GM21825 (cell line): ENCODE measurements around the gene NUP42.

Experiments
- ATAC-seq: cut with Tn5 transposase; IDR thresholded peaks from one replicate; pipeline ENCODE4 v1.9.1; 2021; ENCODE audit warnings: mild to moderate bottlenecking, moderate library complexity; ENCODE audit not compliant: unreplicated experiment

Gene NUP42

DNA sequence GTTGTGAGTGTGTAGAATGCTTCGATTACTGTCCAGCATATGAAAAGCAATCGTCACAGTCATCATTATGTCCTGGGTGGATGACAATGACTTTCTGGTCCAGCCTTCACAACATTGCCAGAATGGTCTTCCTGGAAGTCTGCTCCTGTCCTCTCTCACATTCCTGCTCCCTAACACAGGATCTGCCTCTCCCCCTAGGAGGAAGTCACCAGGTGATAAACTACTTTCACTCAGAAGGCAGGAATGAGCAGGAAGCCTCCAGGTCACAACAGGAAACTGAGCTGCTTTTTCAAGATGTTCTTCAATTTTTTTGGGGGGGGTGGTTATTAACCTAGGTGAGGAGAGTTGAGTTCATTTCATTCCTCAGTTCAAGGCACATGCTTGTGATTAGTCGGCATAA lies 51.1 kb downstream of the NUP42 start:
- ATAC-seq = no peak

DNA sequence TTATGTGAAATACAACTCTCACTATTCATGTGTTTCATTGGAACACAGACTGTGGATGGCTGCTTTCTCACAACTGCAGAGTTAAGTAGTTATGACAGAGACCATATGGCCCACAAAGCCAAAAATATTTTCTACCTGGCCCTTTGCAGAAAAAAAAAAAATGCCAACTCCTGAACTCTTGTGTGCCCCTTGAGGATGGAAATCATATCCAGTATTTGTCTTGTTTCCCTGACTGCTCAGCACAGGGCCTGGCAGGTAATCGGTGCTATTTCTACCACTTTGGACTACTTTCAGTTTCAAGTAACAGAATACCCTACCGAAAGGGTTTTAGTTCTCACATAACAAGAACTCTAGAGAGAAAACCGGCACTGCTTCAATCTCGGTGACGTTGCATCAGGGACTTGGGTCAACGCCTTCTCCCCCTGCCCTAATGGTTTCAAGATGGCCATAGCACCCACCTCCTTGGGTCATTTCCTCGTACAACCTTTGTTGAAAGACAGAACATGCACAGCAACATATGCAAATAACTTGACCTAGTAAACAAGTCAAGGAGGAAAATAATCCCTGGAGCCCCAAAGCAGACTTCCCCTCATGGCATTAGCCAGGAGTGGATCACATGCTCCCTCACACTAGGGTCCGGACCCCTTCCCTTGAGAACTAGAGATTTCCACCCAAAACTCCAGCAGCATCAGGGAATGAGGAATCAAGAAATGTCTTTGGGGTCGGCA lies 52.9 kb downstream of the NUP42 start:
- ATAC-seq = peak; percentile 86

DNA sequence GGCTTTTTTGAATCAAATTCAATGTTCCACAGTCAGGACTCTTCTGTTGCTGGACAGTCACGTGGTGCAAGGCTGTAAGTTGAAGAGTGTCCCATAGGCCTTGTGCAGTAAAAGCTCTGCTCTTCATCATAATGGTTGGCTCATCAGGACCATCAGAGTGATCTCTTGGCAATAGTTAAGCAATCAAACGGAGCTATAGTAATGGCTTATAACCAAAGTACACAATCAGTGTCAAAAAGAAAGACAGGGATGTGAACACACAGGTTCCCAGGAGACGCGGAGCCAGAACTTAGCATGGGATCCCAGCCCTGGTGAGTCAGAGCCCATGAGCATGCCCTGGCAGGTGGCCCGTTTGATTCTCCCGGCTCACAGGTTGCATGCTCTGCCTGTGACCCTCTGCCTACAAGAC lies 54.0 kb downstream of the NUP42 start:
- ATAC-seq = no peak

DNA sequence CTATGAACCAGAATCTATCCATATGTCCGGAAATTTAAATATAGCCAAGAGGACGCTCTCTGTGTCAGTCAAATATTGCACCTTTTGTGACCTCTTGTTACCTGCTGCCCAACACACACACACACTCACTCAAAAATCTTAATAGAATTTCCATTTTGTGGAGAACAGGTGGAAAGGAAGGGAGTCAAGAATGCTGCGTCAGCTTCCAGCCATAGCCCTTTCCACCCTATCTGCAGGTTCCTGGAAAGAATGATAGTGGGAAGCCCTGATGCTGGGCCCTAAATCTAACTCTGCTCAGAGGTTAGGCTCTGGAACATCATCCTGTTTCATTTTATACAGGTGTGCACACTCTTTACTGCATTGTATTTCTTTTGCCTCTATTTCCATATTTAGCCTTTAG lies 55.2 kb downstream of the NUP42 start:
- ATAC-seq = no peak

DNA sequence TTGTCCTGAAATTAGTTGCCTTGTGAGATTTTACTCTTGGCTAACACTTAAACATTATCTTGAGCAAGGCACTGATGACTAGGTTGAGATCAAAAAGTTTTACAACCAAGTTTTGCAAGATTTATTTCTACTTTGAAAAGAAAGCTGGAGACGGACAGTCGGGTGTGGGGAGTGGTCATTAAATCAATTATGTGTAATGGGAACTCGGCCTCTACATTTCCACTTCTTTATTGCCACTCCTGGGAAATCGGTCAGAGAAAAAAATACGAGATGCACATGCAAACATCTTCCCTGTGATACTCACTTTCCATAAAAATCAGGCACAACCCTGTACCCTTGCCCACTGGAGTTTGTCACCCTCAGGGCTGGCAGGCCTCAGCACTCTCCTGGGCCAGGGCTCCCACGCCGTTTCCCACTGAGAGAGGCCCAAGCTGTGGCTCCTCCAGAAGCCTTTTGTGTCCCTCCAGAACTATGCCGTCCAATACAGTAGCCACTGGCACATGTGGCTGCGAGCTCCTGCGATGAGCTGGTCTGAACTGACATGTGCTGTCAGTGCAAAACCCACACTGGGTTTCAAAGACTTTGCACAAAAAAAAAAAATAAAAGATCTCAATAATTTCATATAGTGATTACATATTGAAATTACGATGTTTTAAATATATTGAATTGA lies 57.3 kb downstream of the NUP42 start:
- no peak for ATAC-seq

DNA sequence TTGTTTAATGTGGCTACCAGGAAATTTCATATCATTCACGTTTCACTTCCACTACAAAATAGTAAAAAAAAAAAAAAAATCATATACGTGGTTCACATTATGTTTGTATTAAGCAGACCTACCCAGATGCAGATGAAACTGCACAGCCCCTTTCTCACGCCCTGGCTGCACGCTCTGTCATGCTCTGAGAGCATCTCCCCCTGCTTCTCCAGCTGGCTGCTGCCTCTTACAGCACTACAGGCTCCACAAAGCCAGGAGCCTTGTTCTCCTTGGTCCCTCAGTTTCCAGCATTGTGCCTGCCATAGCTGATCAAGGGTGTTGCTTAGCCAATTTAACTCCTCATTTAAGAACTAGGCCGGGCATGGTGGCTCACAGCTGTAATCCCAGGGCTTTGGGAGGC lies 57.9 kb downstream of the NUP42 start:
- no peak for ATAC-seq

DNA sequence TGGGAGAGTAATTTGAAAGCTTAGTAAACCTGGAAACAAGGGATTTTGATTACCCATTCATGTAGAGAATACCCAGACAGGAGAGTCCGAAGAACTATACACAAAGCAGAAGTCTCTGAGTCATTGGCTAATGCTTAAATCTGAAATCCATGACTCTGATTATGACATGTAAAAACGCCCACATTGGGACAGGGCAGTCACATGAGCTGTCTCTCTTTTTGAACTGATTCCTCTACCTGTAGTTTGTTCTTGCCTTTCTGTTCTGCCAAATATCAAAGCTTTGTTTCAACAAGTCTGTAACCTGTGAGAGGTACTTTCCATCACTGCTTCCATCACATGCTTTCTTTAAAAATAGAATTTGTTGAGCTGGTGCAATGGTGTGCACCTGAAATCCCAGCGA lies 60.5 kb downstream of the NUP42 start:
- ATAC-seq = no peak

DNA sequence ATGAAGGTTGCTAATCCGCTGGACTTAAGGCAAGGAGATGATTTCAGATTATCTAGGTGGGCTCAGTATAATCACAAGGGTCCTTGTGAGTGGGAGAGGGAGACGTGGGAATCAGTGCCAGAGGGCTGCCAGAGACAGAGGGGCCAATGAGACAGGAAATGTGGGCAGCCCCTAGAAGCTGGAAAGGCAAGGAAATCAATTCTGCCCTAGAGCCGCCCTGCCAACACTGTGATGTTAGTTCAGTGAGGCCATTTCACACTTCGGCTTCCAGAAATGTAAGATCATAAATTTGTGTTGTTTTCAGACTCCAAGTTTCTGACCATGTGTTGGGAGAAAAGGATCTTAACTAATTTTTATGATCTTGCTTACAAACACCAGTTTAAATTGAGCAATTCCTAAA lies 61.1 kb downstream of the NUP42 start:
- ATAC-seq = no peak

DNA sequence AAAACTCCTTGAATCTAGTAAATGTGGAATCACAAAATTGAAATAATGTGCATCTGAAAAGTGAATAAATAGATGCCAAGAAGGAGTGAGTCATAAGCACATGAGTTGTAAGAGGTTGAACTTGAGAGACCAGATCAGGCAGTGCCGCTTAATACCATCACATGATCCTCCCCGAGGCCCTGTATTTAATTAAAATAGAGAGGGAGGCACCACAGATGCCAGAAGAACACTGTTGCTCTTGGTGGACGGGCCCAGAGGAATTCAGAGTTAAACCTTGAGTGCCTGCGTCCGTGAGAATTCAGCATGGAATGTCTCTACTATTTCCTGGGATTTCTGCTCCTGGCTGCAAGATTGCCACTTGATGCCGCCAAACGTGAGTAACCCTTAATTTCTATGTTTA lies 64.7 kb downstream of the NUP42 start, which contains the start of gene GPNMB:
Gene GPNMB, plus strand, starts transcription at position 221 of the 400 bp plus-strand sequence. Its CDS starts 83 bp downstream, at position 304.
- ATAC-seq = no peak

DNA sequence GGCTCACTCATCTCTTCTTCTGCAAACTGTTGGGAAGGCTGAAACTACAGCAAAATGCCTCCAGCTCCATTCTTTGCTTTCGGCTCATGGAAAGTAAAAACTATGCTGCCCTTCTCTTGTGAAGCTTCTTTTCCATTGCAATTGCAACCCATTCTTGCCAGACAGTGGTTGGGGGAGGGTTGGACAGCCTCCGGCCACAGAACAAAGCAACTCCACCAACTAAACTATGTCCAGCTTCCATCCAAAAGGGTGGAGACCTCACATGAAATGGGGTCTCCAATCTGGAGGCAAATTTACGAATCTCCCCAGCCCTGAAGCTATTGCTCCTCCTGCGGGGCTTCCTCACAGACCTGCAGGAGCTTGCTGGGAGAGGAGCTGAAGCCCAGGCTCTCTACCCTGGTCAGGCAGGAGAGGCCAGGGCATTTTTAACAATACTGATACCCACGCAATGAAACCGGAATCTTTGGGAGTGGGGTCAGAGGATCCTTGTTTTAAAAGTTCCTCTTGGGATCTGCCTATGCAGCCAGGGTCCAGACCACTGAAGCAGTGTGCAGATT lies 65.3 kb downstream of the NUP42 start:
- ATAC-seq = no peak

DNA sequence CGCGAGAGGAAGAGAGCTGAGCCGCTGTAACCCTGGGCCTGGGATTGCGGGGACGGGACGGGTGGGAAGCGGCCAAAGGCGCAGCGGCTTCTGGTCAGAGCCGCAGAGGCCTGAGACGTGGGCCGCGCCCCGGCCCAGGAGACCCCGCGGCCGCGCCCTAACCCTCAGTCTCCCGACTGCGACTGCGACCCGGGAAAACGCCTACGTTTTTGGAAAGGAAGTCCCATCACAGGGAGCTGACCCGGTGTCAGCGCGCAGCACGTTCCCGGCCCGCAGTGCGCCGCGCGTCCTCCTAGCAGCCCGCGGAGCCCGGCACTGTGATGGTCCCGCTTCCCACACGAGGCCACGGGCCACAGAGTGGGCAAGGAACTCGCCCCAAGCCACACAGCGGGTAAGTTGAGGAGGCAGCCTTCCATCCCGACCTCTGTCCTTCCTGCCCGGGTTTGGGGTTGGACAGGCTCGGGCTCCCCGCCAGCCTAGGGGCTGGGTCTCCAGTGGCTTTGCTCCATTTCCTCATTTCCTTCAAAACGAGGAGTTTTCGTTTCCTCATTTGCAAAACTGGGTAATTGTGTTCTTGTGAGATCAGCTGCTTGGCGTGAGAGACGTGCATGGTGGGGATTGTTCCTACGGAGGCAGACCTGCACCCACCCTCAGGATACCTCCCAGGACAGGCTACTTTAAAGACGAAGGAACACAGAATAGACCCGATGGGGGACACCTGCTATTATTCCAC lies 65.9 kb downstream of the NUP42 start:
- ATAC-seq = no peak

DNA sequence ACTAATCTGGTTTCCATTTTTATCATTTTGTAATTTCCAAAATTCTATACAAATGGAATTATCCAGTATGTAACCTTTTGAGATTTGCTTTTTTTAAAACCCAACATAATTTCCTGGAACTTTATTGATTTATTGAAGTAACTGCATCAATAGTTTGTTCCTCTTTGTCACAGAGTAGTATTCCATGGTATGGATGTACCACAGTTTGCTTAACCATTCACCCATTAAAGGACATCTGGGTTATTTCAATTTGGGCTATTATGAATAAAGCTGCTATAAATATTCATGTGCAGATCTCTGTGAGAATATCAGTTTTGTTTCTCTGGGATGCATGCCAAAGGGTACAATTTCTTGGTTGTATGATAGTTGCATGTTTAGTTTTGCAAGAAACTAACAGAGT lies 67.6 kb downstream of the NUP42 start:
- no peak for ATAC-seq
